Sciatic nerve (tissue), 1 donor: ENCODE measurements around the gene DRICH1. TPM values are rescaled to one million over a fixed set of nuclear protein-coding genes. Genes with fewer than 3 reads are reported as not detected.

Source experiments
- total RNA-seq: library from RNA; stranded (reverse); fragmentation: NEBNext Ultra II Directional; extraction: Animal tissue kit (Norgen Biotek cat#: 25700); gene quantifications from one replicate; pipeline ENCODE4 v1.2.1, GENCODE V29; 2021
- donor health status: DM: no; HTN: no; CAD: no.

DRICH1 gene
- total RNA-seq, 1 donor from 2014 or later = 1.3 TPM

Other genes with a start within 250 kb of the DRICH1 start
- gene IGLL1, start 52.0 kb downstream of the DRICH1 start, total RNA-seq = not detected
- 1.2 TPM for gene RGL4, start 58.7 kb upstream of the DRICH1 start, total RNA-seq
- 11.2 TPM for gene ZNF70, start 118.8 kb upstream of the DRICH1 start, total RNA-seq
- not detected for gene VPREB3, start 122.1 kb upstream of the DRICH1 start, total RNA-seq
- gene C22orf15, start 130.7 kb upstream of the DRICH1 start, total RNA-seq = 0.49 TPM
- gene CHCHD10, start 135.7 kb upstream of the DRICH1 start, total RNA-seq = 32.5 TPM
- gene MMP11, start 140.5 kb upstream of the DRICH1 start, total RNA-seq = 3.9 TPM
- gene SMARCB1, start 154.6 kb upstream of the DRICH1 start, total RNA-seq = 56.2 TPM
- gene DERL3, start 206.7 kb upstream of the DRICH1 start, total RNA-seq = 2.7 TPM
- gene SLC2A11, start 225.6 kb upstream of the DRICH1 start, total RNA-seq = 13.6 TPM